ENCODE results near the gene PBX4.

PBX4 gene

DNA sequence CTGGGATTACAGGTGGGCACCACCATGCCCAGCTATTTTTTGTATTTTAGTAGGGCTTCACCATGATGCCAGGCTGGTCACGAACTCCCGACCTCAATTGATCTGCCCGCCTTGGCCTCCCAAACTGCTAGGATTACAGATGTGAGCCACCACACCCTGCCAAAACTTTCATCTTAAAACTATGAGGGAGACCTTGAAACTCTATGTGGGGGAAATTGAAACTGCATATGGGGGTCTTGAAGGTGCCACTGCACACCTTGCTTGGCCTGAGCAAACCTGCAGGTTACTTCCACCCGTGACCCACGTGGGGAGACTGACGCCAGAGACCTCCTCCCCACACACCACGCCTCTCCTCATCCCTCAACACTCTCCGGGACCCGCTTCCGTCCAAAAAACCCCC lies 64.8 kb downstream of the PBX4 start:
- no peak for DNase-seq

DNA sequence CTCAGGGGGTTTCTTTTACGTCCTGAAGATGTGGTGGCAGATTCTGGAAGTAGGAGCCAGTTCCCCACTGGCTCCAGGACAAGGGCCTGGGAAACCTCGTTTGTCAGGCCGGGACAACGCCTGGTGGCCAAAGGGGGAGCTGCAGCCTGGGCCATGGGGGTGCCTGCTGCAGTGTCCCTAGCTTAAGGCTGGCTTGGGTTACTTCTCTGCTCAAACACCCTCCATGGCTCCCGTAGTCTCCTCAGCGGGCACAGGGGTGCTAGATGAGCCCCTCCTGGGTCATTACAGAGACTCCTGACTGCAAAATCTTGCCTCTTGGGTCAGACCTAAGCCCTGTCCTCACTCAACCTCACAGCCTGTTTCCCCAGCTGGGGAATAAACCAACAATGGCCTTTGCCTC lies 65.7 kb downstream of the PBX4 start:
- peak; percentile 44 for DNase-seq

DNA sequence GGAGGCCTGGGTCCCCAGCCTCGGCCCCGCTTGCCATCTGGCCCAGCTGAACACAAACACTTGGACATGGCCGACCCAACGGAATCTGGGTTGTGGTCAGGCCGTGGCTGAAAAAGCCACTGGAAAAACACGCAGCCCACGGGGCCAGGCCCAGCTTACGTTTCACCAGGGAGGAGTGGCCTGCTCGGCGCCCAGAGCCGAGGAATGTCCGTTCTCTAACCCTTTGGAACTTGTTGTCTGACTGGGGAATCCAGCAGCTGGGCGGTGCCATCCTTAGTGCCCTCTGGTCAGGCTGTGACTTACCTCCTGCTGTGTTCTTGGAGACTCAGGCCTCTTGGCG lies 66.7 kb downstream of the PBX4 start:
- DNase-seq = no peak

DNA sequence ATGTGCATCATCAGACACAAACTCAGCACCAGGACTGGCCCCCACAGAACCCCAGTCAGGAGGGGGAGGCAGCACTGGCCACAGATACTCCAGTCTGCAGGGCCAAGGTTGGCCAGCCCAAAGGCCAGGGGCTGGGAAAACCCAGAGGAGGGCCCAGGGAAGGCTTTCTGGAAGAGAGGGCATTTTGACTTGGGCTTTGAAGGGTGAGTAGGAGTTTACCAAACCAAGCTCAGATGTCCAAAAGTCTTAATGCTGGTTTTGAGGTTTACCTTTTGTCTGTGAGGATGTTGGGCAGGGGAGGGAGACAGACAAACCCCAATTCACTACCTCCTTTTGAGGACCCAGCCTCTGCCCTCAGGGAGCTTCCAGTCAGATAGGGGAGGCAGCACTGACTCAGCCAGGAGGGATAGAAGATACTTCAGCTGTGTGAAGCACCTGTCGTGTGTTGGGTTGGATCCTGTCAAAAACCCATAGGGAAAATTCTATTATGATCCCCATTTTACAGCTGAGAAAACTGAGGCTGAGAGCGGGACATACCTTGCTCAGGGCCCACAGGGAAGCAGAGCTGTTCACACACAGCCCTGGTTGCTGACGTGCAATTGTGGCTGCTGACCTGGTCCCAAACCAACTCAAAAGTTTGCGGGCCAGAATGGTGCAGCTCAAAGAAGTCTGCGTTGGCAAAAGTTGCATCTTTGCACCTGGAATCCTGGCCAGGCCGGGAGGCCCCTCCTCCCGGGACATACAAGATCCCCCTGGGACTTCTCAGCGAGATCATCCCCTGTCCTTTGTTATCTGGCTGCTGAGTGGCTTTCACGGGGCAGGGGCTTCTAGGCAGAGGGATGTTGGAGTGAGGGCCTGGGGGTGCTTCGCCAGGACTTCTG lies 67.3 kb downstream of the PBX4 start:
- DNase-seq = no peak

DNA sequence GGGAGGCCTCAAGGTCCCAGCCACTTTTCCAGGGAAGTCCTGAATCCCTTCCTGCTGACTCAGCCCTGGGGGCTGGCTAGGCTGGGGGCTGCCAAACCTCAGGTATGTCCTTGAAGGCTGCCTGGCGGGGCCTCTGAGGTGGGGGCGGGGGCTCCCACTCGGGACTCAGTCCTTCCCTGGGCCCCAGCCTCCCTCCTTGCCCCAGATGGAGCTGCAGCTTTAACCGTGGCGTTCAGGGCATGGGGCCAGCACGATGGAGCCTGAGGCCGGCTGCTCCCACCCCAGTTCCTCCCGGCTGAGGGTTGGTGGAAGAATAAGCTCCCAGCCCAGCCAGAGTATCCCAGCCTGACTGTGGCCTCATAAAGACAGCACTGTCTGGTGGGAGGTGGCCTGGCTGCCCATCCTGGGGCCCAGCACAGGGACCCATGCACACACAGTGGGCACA lies 68.0 kb downstream of the PBX4 start:
- no peak for DNase-seq

DNA sequence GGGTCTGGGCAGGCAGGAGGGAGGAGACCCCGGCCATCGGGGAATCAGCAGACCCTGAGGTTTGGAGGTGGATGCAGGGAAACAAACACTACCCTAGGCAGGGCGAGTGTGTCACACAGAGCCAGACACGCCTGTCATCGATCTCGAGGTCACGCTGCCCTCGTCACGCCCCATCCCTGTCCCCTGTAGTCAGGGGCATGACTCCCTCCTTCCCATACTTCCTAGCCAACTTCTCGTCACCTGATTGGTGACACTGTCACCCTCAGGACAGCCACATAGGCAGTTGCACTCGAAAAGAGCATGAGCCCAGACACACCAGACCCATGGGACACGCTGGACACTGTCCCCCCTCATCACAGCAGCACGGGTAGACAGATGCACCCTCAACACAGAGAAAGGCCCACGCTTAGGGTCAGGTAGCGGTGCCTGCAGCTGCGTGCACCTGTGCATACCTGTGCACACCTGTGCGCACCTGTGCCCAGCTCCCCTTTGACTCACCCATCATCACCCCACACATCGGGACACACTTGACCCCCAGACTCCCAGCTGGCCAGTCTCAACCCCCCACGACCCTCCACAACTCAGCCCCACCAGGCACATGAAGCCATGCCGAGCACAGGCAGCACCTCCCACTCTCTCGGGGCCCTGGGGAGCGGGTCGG lies 68.6 kb downstream of the PBX4 start:
- DNase-seq = no peak

DNA sequence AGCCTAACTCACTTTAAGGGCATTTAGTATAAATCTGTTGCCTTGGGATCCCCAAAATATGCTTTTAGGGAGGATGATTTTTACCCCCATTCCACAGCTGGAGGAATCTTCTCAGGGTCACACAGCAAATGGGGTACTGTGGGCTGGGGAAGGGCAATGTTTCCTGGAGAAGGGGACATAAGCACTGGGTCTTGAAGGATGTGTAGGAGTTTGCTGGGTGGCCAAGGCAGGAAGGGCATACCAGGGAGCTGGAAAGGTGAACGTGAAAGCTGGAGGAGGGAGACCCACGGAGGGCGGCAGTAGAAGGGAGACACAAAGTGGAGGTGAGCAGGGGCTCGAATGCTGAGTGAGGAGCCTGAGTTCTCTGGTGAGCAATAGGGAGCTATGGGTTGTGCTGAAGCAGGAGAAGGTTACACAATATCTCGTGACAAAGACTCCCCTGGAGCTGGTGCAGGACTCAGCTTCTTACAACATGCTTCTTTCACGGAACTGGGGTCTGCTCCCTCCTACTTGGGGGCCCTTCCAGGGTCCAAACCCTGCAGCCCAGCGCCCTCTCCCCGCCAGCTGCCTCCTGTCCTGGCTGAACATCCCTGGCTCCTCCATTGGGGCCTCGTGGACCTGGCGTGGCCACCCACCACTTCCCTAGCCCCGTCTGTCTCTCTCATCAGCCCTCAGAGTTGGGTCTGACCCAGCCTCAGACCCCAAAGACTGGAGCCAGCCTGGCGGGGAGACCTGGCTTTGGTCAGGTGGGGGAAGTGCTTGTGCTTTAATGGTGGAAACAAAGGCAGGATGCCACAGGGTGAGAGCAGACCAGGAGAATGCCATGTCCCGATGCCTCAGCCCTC lies 69.3 kb downstream of the PBX4 start:
- DNase-seq = no peak

DNA sequence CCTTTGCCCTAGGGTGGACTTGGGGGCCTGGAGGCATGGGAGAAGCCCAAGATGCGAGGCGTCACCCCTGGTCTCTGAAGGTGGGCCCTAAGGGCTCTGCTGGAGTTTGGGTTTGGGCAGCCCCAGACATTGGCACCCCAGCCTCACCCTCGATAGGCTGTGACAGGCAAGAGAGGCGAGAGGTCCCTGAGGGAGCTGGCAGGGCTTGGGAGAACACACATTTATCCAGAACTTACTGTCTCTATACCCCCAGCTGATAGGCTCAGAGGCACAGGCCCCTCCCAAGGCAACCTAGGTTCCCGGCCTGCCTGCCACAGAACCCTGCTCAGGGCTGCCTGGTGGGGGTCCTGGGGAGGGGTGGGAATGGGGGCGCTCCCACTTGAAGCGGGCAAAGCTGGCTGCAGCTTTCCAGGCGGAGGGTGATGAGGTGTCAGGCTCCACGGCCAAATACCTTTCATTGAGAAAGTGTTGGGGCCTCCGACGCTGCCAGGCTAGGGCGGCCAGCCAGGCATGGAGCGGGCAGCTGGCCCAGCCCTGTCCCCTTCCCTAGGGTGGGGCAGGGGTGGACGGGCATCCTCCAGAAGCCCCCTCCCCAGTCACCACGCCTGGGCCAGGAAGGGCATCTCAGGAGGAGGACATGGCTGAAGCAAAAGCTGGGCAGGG lies 70.7 kb downstream of the PBX4 start:
- DNase-seq = no peak

DNA sequence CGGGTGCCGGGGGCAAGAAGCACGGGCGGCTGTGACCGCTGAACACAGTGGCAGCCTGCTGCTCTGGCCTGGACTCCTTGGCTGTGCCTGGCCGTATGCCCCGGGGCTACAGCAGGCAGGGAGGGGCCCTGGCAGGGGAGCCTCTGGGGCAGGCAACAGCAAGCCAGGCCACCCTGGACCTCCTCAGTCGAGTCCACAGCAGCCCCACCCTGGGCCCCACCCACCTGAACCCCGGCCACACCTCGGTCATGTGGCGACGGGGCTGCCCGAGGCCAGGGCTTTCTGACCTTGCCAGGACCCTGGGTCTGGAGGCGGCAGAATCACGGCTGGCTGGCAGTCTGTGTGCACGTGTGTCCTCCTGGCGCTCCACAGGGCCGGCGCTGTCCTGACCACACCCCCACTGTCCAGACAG lies 71.7 kb downstream of the PBX4 start:
- DNase-seq = no peak

DNA sequence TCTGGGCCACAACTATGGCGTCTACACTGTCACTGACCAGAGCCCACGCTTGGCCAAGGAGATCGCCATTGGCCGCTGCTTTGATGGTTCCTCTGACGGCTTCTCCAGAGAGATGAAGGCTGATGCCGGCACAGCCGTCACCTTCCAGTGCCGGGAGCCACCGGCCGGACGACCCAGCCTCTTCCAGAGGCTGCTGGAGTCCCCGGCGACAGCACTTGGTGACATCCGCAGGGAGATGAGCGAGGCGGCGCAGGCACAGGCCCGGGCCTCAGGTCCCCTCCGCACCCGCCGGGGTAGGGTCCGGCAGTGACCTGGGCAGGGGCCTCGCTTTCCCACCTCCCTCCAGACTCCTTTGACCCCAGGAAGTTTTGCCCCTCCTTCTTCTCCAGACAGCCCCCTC lies 72.8 kb downstream of the PBX4 start:
- DNase-seq = no peak

DNA sequence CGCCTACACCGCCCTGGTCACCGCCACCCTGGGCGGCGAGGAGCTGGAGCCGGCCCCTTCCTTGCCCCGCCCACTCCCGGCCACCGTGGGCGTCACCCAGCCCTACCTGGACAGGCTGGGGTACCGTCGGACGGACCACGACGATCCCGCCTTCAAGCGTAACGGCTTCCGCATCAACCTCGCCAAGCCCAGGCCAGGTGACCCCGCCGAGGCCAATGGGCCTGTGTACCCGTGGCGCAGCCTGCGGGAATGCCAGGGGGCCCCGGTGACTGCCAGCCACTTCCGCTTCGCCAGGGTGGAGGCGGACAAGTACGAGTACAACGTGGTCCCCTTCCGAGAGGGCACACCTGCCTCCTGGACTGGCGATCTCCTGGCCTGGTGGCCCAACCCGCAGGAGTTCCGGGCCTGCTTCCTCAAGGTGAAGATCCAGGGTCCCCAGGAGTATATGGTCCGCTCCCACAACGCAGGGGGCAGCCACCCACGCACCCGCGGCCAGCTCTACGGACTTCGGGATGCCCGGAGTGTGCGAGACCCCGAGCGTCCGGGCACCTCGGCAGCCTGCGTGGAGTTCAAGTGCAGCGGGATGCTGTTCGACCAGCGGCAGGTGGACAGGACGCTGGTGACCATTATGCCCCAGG lies 73.4 kb downstream of the PBX4 start:
- no peak for DNase-seq

DNA sequence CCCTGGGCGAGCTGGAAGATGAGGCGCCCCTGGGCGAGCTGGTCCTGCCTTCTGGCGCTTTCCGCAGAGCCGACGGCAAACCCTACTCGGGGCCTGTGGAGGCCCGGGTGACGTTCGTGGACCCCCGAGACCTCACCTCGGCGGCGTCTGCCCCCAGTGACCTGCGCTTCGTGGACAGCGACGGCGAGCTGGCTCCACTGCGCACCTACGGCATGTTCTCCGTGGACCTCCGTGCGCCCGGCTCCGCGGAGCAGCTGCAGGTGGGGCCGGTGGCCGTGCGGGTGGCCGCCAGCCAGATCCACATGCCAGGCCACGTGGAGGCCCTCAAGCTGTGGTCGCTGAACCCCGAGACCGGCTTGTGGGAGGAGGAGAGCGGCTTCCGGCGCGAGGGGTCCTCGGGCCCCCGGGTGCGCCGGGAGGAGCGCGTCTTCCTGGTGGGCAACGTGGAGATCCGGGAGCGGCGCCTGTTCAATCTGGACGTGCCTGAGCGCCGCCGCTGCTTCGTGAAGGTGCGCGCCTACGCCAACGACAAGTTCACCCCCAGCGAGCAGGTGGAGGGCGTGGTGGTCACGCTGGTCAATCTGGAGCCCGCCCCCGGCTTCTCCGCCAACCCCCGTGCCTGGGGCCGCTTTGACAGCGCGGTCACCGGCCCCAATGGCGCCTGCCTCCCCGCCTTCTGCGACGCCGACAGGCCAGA lies 74.1 kb downstream of the PBX4 start:
- no peak for DNase-seq

DNA sequence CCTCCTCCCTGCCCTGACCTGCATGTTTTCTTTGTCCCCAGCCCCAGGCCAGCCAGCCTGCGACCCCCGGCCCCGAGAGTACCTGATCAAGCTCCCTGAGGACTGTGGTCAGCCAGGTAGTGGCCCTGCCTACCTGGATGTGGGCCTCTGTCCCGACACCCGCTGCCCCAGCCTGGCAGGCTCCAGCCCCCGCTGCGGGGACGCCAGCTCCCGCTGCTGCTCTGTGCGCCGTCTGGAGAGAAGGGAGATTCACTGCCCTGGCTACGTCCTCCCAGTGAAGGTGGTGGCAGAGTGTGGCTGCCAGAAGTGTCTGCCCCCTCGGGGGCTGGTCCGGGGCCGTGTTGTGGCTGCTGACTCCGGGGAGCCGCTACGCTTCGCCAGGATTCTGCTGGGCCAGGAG lies 74.8 kb downstream of the PBX4 start:
- no peak for DNase-seq

DNA sequence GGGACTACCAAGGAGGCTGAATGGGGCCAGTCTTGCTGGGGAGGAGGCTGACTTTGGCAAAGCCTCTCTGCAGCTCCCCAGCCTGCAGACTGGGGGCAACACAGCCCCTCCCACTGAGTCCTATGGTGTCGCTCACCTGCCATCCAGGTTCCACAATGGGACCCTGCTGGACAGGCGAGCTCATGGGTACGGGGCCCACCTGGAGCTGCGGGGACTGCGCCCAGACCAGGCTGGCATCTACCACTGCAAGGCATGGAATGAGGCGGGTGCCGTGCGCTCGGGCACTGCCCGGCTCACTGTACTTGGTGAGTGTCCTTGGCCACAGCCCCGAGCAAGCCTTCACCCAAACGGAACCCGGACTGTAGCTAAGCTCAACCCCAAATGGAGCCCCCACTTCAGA lies 75.4 kb downstream of the PBX4 start:
- DNase-seq = no peak

DNA sequence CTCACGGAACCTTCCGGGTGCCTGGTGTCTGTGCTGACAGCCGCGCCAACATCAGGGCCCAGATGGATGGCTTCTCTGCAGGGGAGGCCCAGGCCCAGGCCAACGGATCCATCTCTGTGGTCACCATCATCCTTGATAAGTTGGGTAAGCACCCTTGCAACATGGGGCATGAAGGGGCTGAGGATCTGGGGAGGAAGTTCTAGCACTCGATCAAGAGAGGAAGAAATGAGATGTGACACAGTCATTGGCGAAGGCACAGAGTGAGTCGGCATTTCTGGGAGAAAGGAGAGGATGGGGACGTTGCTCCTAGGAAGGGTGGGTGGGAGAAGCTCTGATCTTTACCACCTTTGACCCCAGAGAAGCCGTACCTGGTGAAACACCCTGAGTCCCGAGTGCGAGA lies 76.0 kb downstream of the PBX4 start:
- DNase-seq = no peak

DNA sequence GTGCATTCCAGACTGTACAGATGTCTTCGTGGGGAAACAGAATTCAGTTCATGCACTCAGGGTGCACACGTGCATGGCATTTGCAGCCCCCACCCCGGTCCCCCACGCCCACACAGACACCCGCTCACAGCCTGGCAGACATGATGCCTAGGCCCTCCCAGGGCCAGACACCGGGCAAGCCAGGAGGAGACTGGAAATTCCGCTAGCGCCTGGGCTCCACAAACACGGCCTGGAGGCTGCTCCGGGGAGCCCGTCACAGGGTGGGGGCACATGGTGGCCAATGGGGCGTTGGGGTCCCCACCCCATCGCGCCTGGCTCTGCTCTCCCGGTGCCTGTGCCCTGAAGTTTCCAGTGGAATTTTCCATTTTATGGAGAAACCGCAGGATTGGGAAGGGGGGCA lies 76.9 kb downstream of the PBX4 start:
- DNase-seq = no peak

DNA sequence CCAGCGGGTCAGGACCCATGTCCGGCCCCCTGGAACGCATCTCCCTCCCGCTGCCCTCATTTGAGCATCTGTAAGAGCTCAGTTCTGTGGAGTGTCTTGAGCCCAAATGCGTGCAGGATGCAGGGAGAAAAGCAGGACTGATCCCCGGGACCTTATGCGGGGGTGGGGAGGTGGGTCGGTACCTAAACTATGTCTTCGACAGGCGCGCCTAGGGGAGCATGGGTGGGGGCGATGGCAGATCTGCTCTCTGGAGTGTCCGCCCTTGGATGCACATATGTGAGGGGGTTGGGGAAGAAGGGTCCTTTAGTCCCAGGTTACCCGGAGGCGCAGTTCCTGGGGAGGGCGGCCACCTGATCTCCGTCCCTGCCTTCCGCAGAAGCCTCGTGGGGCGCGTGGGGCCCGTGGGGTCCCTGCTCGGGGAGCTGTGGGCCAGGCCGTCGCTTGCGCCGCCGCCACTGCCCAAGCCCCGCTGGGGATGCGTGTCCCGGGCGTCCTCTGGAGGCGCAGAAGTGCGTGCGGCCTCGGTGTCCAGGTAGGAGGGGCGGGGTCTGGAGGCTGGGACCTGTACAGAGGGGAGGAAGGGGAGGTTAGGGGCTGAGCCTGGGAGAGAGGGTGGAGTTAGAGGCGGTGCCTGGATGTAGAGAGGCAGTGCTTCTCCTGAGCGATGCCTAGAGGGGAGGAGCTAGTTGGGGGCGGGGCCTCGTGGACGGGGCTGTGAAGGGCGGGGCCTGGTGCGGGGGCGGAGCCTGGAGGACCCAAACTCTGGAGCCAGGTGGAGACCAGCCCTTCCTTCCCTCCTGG lies 77.6 kb downstream of the PBX4 start:
- peak; percentile 76 for DNase-seq

DNA sequence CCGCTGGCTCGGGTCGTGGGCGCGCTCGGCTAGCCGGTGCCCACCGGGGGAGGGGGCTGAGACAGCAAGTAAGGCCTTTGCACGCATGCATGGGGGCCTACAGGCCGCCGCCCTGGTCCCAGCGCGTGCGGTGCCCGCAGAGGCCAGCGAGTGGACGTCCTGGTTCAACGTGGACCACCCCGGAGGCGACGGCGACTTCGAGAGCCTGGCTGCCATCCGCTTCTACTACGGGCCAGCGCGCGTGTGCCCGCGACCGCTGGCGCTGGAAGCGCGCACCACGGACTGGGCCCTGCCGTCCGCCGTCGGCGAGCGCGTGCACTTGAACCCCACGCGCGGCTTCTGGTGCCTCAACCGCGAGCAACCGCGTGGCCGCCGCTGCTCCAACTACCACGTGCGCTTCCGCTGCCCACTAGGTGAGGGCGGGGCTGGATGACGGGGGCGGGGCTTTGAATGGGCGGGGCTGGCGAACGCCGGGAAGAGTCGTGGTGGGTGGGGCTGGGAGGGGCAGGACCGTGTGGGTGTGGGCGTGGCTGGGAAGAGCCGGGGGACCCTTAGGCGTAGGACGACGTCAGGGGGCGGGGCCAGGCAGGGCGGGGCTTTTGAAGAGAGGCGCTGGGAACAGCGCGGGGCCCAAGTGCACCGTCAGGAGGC lies 78.3 kb downstream of the PBX4 start:
- peak; percentile 64 for DNase-seq

DNA sequence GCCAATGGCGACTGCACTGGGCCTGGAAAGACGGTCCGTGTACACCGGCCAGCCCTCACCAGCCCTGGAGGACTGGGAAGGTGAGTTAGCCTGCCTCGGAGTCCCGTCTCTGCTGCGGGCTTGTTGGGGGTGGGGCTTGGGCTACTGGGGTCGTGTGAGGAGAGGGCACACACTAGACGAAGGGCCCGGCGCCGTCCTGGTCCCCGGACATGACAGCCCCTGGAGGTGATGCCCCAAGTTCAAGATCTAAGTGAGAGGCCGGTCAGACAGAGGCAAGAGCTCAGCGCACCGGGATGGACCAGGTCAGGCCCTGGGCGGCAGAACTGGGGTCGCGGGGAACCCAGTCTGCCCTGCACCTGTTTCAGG lies 78.8 kb downstream of the PBX4 start:
- no peak for DNase-seq

DNA sequence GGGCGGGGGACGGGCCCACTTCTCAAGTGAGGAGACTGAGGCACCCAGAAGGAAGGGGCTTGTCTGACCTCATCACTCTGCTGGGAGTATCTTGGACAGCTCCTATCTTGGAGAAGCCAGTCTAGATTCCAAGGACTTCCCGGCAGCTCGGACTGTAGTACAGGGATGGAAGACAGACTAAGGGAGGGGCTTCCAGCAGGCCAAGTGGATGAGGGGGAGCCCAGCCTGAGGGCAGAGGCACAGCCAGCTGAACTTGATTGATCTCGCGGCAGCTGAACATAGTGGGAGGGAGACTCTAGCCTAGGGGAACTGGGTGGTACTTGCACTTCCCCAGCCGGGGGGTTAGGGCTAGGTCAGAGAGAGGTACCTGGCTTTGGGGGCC lies 79.7 kb downstream of the PBX4 start:
- DNase-seq = no peak

All from activated naive CD4-positive, alpha-beta T cell treated with Interleukin-2 at 50 U/mL for 16 hours (primary cell).